Astrocyte (in vitro differentiated cells and primary cell): ENCODE data around the gene PCDHGB3. TPM values are rescaled to one million over a fixed set of nuclear protein-coding genes. Genes with fewer than 3 reads are reported as not detected.
"Not testable (repeated sequence)": the region's sequence is repeated elsewhere in the genome, so short reads cannot be mapped to it uniquely, and the experiment has no call there.

Experiments used
- DNase-seq: peaks from one replicate; pipeline ENCODE4 v3.0.0-alpha.2; 2010; ENCODE audit warnings: low read depth
- FAIRE-seq: peaks from 2 replicates; lab custom pipeline; 2011; peaks lifted over from hg19 to GRCh38; lab: Jason Lieb, UNC
- H2AFZ ChIP-seq: 2 replicates; pipeline ENCODE4 v1.6.0; 2012; ENCODE audit warnings: low read depth, low read length, inconsistent platforms
- H3K27ac ChIP-seq: 2 replicates; pipeline ENCODE4 v1.5.1; 2011; ENCODE audit warnings: low read depth, low read length, inconsistent platforms
- H3K27me3 ChIP-seq: 2 replicates; pipeline ENCODE4 v1.6.0; 2011; ENCODE audit warnings: low read length, inconsistent platforms; ENCODE audit not compliant: insufficient read depth
- H3K36me3 ChIP-seq: 2 replicates; pipeline ENCODE4 v1.5.1; 2011; ENCODE audit warnings: low read length, inconsistent platforms; ENCODE audit not compliant: insufficient read depth
- H3K4me1 ChIP-seq: 2 replicates; pipeline ENCODE4 v1.5.1; 2011; ENCODE audit warnings: low read length, inconsistent platforms; ENCODE audit not compliant: insufficient read depth
- H3K4me2 ChIP-seq: 2 replicates; pipeline ENCODE4 v1.6.0; 2012; ENCODE audit warnings: low read length, inconsistent platforms
- H3K4me3 ChIP-seq: 2 replicates; pipeline ENCODE4 v1.5.1; 2011; ENCODE audit warnings: low read depth, mild to moderate bottlenecking, low read length, inconsistent platforms; ENCODE audit not compliant: insufficient read depth
- H3K79me2 ChIP-seq: 2 replicates; pipeline ENCODE4 v1.6.0; 2012; ENCODE audit warnings: mild to moderate bottlenecking, low read length, inconsistent platforms; ENCODE audit not compliant: insufficient read depth
- H3K9ac ChIP-seq: 2 replicates; pipeline ENCODE4 v1.6.0; 2012; ENCODE audit warnings: mild to moderate bottlenecking, low read length, inconsistent platforms
- H3K9me3 ChIP-seq: 2 replicates; pipeline ENCODE4 v1.5.1; 2012; ENCODE audit warnings: low read depth, mild to moderate bottlenecking, low read length, inconsistent platforms; ENCODE audit not compliant: insufficient read depth
- H4K20me1 ChIP-seq: 2 replicates; pipeline ENCODE4 v1.6.0; 2012; ENCODE audit warnings: low read length, inconsistent platforms; ENCODE audit not compliant: insufficient read depth
- H3K27ac Mint-ChIP-seq: one replicate; pipeline ENCODE4 v1.8.0; 2021; ENCODE audit warnings: mild to moderate bottlenecking, mixed read lengths; ENCODE audit not compliant: unreplicated experiment
- H3K27me3 Mint-ChIP-seq: one replicate; pipeline ENCODE4 v1.8.0; 2021; ENCODE audit warnings: low read depth, mixed read lengths; ENCODE audit not compliant: unreplicated experiment
- H3K36me3 Mint-ChIP-seq: one replicate; pipeline ENCODE4 v1.8.0; 2021; ENCODE audit warnings: low read depth, mixed read lengths; ENCODE audit not compliant: unreplicated experiment
- H3K4me1 Mint-ChIP-seq: one replicate; pipeline ENCODE4 v1.8.0; 2021; ENCODE audit warnings: low read depth, mixed read lengths; ENCODE audit not compliant: unreplicated experiment
- H3K4me3 Mint-ChIP-seq: one replicate; pipeline ENCODE4 v1.8.0; 2021; ENCODE audit warnings: mild to moderate bottlenecking, moderate library complexity, mixed read lengths; ENCODE audit not compliant: unreplicated experiment
- H3K9me3 Mint-ChIP-seq: one replicate; pipeline ENCODE4 v1.8.0; 2021; ENCODE audit warnings: mild to moderate bottlenecking, mixed read lengths; ENCODE audit not compliant: unreplicated experiment
- EZH2 ChIP-seq: IDR thresholded peaks from 2 replicates; pipeline ENCODE4 v1.6.1; 2012; ENCODE audit warnings: mild to moderate bottlenecking, low read length, inconsistent platforms; ENCODE audit not compliant: insufficient read depth
- total RNA-seq: library from RNA; stranded (reverse); gene quantifications from 2 replicates; pipeline ENCODE4 v1.2.1, GENCODE V29; 2021
- TF ChIP-seq, protein P1 (sequence below): IDR thresholded peaks from 2 replicates; pipeline ENCODE4 v1.5.1; 2011; ENCODE audit warnings: low read depth, mild to moderate bottlenecking, inconsistent platforms, low read length, moderate library complexity; ENCODE audit not compliant: insufficient read depth

The PCDHGB3 gene
- total RNA-seq, 1 donor from 2014 or later: 0.14 TPM

DNA sequence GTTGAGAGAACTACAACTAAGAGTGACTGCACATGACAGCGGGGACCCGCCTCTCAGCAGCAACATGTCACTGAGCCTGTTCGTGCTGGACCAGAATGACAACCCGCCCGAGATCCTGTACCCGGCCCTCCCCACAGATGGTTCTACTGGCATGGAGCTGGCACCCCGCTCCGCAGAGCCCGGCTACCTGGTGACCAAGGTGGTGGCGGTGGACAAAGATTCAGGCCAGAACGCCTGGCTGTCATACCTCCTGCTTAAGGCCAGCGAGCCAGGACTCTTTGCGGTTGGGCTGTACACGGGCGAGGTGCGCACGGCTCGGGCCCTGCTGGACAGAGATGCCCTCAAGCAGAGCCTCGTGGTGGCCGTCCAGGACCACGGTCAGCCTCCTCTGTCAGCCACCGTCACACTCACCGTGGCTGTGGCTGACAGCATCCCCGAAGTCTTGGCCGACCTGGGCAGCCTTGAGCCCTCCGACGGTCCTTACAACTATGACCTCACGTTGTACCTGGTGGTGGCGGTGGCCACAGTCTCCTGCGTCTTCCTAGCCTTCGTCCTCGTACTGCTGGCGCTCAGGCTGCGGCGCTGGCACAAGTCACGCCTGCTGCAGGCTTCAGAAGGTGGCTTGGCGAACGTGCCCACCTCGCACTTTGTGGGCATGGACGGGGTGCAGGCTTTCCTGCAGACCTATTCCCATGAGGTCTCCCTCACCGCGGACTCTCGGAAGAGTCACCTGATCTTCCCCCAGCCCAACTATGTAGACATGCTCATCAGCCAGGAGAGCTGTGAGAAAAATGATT is 14.6 kb downstream of the PCDHGB3 start:
- H3K4me1 ChIP-seq: no peaks in the 10 kb centered on the region
- DNase-seq: no peak
- Mint-ChIP-seq H3K36me3 (peaks cover 8% of the 10 kb centered on the region), H3K4me3 (no peak overlapping the region), H3K27me3 (no peaks in the 10 kb centered on the region), H3K4me1 (no peaks in the 10 kb centered on the region), H3K27ac (no peak overlapping the region), H3K9me3 (peaks cover 19% of the 10 kb centered on the region)
- H3K27ac ChIP-seq: no peak overlapping the region
- no peak overlapping the region for H3K4me3 ChIP-seq
- FAIRE-seq: no peak
- no peaks in the 10 kb centered on the region for H4K20me1 ChIP-seq
- peaks cover 41% of the 10 kb centered on the region for H3K9me3 ChIP-seq
- H3K79me2 ChIP-seq: no peaks in the 10 kb centered on the region
- H3K9ac ChIP-seq: no peak overlapping the region
- no peak overlapping the region for H2AFZ ChIP-seq
- no peaks in the 10 kb centered on the region for H3K36me3 ChIP-seq
- no peak overlapping the region for H3K4me2 ChIP-seq
- TF ChIP-seq, protein P1, sequence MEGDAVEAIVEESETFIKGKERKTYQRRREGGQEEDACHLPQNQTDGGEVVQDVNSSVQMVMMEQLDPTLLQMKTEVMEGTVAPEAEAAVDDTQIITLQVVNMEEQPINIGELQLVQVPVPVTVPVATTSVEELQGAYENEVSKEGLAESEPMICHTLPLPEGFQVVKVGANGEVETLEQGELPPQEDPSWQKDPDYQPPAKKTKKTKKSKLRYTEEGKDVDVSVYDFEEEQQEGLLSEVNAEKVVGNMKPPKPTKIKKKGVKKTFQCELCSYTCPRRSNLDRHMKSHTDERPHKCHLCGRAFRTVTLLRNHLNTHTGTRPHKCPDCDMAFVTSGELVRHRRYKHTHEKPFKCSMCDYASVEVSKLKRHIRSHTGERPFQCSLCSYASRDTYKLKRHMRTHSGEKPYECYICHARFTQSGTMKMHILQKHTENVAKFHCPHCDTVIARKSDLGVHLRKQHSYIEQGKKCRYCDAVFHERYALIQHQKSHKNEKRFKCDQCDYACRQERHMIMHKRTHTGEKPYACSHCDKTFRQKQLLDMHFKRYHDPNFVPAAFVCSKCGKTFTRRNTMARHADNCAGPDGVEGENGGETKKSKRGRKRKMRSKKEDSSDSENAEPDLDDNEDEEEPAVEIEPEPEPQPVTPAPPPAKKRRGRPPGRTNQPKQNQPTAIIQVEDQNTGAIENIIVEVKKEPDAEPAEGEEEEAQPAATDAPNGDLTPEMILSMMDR: no peak
- TF ChIP-seq EZH2: no peak
- no peaks in the 10 kb centered on the region for H3K27me3 ChIP-seq

DNA sequence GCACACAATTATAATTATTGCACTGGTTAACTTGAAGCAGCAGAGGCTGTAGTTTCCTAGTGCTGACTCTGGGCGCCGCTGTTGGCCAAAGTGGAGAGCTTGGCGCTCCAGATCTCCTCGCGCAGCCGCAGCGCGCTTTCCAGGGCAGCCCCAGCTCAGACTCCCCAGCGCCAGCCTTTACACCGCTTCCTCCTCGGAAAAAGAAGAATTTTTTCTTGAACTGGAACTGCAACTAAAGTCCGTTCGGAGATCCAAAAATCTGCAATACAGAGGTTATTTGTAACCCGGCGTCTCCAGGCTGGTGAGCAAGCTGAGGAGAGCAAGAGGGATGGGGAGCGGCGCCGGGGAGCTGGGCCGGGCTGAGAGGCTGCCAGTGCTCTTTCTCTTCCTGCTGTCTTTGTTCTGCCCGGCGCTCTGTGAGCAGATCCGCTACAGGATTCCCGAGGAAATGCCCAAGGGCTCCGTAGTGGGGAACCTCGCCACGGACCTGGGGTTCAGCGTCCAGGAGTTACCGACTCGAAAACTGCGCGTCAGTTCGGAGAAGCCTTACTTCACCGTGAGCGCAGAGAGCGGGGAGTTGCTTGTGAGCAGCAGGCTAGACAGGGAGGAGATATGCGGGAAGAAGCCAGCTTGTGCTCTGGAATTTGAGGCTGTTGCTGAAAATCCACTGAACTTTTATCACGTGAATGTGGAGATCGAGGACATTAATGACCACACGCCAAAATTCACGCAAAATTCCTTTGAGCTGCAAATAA is 17.7 kb downstream of the PCDHGB3 start, which contains the start of gene PCDHGB4:
Gene PCDHGB4, plus strand, starts transcription at position 142 of the 755 bp plus-strand sequence. Its CDS starts 187 bp downstream, at position 329.
- peaks cover 50% of the 10 kb centered on the region for H3K9me3 ChIP-seq
- H3K9ac ChIP-seq, H3K4me1 ChIP-seq, H3K79me2 ChIP-seq, H3K36me3 ChIP-seq, H4K20me1 ChIP-seq, H3K4me1 Mint-ChIP-seq, H3K27ac ChIP-seq, H3K27me3 Mint-ChIP-seq, H2AFZ ChIP-seq, H3K27me3 ChIP-seq, H3K27ac Mint-ChIP-seq: not testable (repeated sequence)
- FAIRE-seq: peak; percentile 79
- DNase-seq: peak; percentile 14
- peak within 1 kb of the TSS; percentile 44 for H3K4me3 ChIP-seq
- Mint-ChIP-seq H3K36me3 (peaks cover 16% of the 10 kb centered on the region), H3K9me3 (peaks cover 31% of the 10 kb centered on the region), H3K4me3 (peak within 1 kb of the TSS; percentile 81)
- TF ChIP-seq, protein P1: peak; percentile 35
- H3K4me2 ChIP-seq: peak within 1 kb of the TSS; percentile 60

DNA sequence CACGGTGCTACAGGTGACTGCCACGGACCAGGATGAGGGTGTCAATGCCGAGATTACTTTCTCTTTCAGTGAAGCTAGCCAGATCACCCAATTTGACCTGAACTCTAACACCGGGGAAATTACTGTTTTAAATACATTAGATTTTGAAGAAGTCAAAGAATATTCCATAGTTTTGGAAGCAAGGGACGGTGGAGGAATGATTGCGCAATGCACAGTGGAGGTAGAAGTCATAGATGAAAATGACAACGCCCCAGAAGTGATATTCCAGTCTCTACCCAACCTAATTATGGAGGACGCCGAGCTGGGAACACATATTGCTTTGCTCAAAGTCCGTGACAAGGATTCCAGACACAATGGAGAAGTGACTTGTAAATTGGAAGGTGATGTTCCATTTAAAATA is 18.6 kb downstream of the PCDHGB3 start:
- no peak overlapping the region for H3K27ac Mint-ChIP-seq
- Histone ChIP-seq H3K4me1 (no peaks in the 10 kb centered on the region), H3K9ac (no peak overlapping the region), H3K4me3 (peak overlapping the region; percentile 31), H3K27me3 (no peaks in the 10 kb centered on the region), H3K4me2 (no peak overlapping the region), H4K20me1 (no peaks in the 10 kb centered on the region), H3K27ac (no peak overlapping the region), H3K36me3 (no peaks in the 10 kb centered on the region), H3K9me3 (peaks cover 49% of the 10 kb centered on the region), H3K79me2 (no peaks in the 10 kb centered on the region), H2AFZ (no peak overlapping the region)
- DNase-seq (no peak), FAIRE-seq (no peak)
- H3K4me3 Mint-ChIP-seq: peak overlapping the region; percentile 2
- H3K36me3 Mint-ChIP-seq: peaks cover 20% of the 10 kb centered on the region
- H3K4me1 Mint-ChIP-seq: peaks cover 1% of the 10 kb centered on the region
- no peaks in the 10 kb centered on the region for H3K27me3 Mint-ChIP-seq
- H3K9me3 Mint-ChIP-seq: peaks cover 38% of the 10 kb centered on the region
- TF ChIP-seq, protein P1: no peak
- no peak for TF ChIP-seq EZH2
